SH-SY5Y (cell line): ENCODE results near the gene NABP2.

Experiments
- GATA2 ChIP-seq: IDR thresholded peaks from 2 replicates; pipeline ENCODE4 v1.6.1; 2011; ENCODE audit warnings: mild to moderate bottlenecking, low read depth, low read length
- GATA3 ChIP-seq: IDR thresholded peaks from 2 replicates; pipeline ENCODE4 v1.6.1; 2011; ENCODE audit warnings: low read depth, mild to moderate bottlenecking, low read length, moderate library complexity

- no peak for TF ChIP-seq GATA2
- no peak for TF ChIP-seq GATA3
Measured at GRCh38 chr12:56271031-56271430, 46.9 kb downstream of the NABP2 start.
